WI38 (cell line): ENCODE data around the gene OLFML2A.
"Not testable (repeated sequence)": the region's sequence is repeated elsewhere in the genome, so short reads cannot be mapped to it uniquely, and the experiment has no call there.

Source experiments
- H3K4me3 ChIP-seq: 2 replicates; pipeline ENCODE4 v1.5.1; 2011; ENCODE audit warnings: low read depth, mild to moderate bottlenecking, control low read depth, low read length
- CTCF ChIP-seq: IDR thresholded peaks from 2 replicates; pipeline ENCODE4 v1.5.1; 2012; ENCODE audit warnings: low read depth, mild to moderate bottlenecking, control low read depth, low read length

The OLFML2A gene

DNA sequence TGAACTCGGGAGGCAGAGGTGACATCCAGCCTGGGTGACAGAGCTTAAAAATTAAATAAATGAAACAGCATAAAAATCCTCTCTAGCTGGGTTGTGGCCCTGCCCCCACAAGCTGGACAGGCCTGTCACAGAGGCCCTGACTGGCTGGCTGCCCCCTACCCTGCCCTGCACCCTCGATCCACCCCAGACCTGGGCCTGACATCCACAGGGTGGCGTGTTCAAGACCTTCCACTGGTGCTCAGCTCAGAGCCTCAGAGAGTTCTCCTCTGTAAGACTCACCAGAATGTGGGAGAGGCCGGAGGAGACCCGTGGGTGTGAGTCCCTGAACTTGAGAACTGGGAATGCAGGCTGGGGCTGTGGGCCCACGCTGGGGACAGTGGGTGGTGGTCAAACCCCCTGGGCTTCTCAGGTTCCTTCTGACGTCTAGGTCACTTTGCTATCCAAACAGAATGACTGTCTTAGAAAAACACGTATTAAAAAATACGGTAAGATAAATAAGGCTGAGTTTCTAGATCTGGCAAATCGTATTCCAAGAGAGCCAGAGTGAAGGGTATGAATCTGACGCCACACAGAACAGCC is 66.6 kb downstream of the OLFML2A start:
- no peak overlapping the region for H3K4me3 ChIP-seq

DNA sequence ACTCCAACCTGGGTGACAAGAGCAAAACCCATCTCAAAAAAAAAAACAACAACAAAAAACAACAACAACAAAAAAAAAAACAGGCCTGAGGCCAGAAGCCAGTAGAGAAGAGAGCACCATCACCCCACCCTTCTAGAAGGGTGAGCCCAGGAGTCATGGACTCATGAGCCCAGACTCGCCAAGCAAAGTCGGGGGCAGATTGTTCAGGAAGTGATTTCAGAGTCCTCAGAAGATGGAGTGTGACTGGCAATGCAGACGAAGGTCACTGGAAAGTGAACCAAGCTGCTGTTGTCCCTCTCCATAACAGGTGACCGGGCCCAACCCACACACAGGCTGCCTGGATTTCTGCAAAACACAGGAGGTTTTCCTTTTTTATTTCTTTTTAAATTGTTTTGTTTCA is 67.4 kb downstream of the OLFML2A start:
- no peak for TF ChIP-seq CTCF
- no peak overlapping the region for H3K4me3 ChIP-seq

More for the DNA sequence above, 66.6 kb downstream of the OLFML2A start:
- TF ChIP-seq CTCF, result no peak

DNA sequence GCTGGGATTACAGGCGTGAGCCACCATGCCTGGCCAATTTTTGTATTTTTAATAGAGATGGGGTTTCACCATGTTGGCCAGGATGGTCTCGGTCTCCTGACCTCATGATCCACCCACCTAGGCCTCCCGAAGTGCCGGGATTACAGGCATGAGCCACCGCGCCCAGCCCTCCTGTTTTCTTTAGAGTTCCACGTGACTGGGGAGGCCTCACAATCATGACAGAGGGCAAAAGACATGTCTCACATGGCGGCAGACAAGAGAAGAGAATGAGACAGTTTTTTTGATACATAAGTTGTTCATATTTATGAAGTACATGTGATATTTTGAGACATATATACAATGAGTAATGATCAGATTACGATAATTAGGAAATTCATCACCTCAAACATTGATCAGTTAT is 69.5 kb downstream of the OLFML2A start:
- not testable (repeated sequence) for H3K4me3 ChIP-seq

GRCh38 chr9:124846969-124847368 is 70.0 kb downstream of the OLFML2A start:
- no peak for TF ChIP-seq CTCF
- no peak overlapping the region for H3K4me3 ChIP-seq

GRCh38 chr9:124849801-124850200 is 72.9 kb downstream of the OLFML2A start:
- H3K4me3 ChIP-seq, result no peak overlapping the region
- TF ChIP-seq CTCF, result no peak

DNA sequence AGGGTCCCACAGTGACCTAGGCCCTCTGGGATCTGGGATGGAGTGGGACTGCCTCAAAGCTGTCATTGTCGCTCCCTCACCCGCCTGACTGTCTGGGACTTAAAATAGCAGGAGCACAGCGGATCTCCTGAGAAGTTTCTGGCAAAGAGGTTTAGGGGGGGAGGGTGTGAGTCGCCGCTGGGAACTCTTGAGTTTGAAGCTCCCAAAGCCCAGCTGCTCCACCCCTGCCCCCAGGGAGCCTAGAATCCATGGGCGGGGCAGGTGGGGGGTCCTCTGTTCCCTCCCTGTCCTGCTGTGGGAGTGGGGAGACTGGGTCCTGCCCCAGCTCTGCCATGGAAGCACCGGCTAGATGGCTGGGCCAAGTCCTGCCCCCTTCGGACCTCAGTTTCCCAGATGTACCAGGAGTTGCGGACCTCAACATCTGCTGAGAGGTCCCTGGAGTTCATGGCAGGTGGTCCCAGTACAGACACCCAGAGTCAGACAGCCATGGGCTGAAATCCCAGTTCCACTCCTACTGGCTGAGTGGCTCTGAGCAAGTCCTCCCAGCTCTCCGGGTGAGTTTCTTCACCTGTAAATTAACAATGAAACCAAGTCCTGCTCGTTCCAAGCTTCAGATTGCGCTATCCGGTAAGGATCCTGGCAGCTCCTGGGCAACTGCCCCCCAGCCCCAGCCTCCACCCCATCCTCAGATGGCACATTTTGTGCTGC is 75.3 kb downstream of the OLFML2A start:
- no peak for TF ChIP-seq CTCF
- peak overlapping the region; percentile 53; the same call in 1 of the 2 replicates for H3K4me3 ChIP-seq

- TF ChIP-seq CTCF, result peak; percentile 95
- H3K4me3 ChIP-seq, result peak within 1 kb of the TSS; percentile 53
Measured at GRCh38 chr9:124852829-124853531, 76.0 kb downstream of the OLFML2A start, which contains the start of gene WDR38. Gene WDR38 (plus strand): TSS chr9:124853460. CDS start chr9:124853532, 72 bp downstream.
